HEK293 (cell line): Measurements from ENCODE around the gene ROCK1.

ENCODE experiments used
- CTCF ChIA-PET: fragments of 350-600 bp; formaldehyde crosslinking; extraction: SDS; loops from one replicate; lab custom pipeline; 2021; ENCODE audit warnings: antibody characterized with exemption; lab: Yijun Ruan, JAX
- POLR2A ChIA-PET: fragments of 300-600 bp; formaldehyde crosslinking; extraction: SDS; loops from one replicate; lab custom pipeline; 2020; ENCODE audit warnings: antibody characterized with exemption, inconsistent platforms; lab: Yijun Ruan, JAX
- H3K27ac ChIP-seq: fragments of 200-500 bp; sonication (Bioruptor generic); 2 replicates; pipeline ENCODE4 v1.5.1; 2014; ENCODE audit warnings: low read depth, low read length, control low read depth, inconsistent platforms; ENCODE audit errors: extremely low read depth
- H3K36me3 ChIP-seq, 2 experiments: fragments of 200-500 bp in 1 of 2; sonication (Bioruptor generic) in 1 of 2; 1 replicate in 1 of 2; 2 replicates in 1 of 2; pipeline ENCODE4 v1.5.1; 2014 to 2017; ENCODE audit warnings: inconsistent platforms in 2 of 2, low read length in 2 of 2; ENCODE audit not compliant: control insufficient read depth in 2 of 2, insufficient read depth in 1 of 2
- H3K4me1 ChIP-seq: fragments of 200-500 bp; sonication (Bioruptor generic); 2 replicates; pipeline ENCODE4 v1.5.1; 2014; ENCODE audit warnings: mild to moderate bottlenecking, low read length, inconsistent platforms; ENCODE audit not compliant: control insufficient read depth, insufficient read depth
- H3K4me3 ChIP-seq: 2 replicates; pipeline ENCODE4 v1.5.1; 2011; ENCODE audit warnings: low read depth, mild to moderate bottlenecking, control low read depth, low read length, moderate library complexity
- H3K9me3 ChIP-seq: fragments of 200-500 bp; sonication (Bioruptor generic); 2 replicates; pipeline ENCODE4 v1.5.1; 2014; ENCODE audit warnings: low read depth, low read length, inconsistent platforms; ENCODE audit not compliant: control insufficient read depth, insufficient read depth
- CTCF ChIP-seq: fragments of 450-650 bp; formaldehyde crosslinking; IDR thresholded peaks from 2 replicates; pipeline ENCODE4 v1.5.1; 2016; ENCODE audit warnings: missing biosample characterization, missing genetic modification characterization
- GFI1B ChIP-seq: fragments of 450-650 bp; formaldehyde crosslinking; IDR thresholded peaks from 2 replicates; pipeline ENCODE4 v1.5.1; 2016; ENCODE audit warnings: missing biosample characterization, missing genetic modification characterization
- GLI4 ChIP-seq: fragments of 450-650 bp; formaldehyde crosslinking; IDR thresholded peaks from 2 replicates; pipeline ENCODE4 v1.5.1; 2016; ENCODE audit warnings: missing biosample characterization, missing genetic modification characterization
- MYNN ChIP-seq: fragments of 450-650 bp; formaldehyde crosslinking; IDR thresholded peaks from 2 replicates; pipeline ENCODE4 v1.5.1; 2016; ENCODE audit warnings: missing biosample characterization, missing genetic modification characterization, borderline replicate concordance
- TRIM28 ChIP-seq: IDR thresholded peaks from 2 replicates; pipeline ENCODE4 v1.6.1; 2011; ENCODE audit warnings: low read length, control low read depth, borderline replicate concordance
- ZNF24 ChIP-seq: fragments of 450-650 bp; formaldehyde crosslinking; IDR thresholded peaks from 2 replicates; pipeline ENCODE4 v1.5.1; 2016; ENCODE audit warnings: missing biosample characterization, missing genetic modification characterization
- ZNF26 ChIP-seq: fragments of 450-650 bp; formaldehyde crosslinking; IDR thresholded peaks from 2 replicates; pipeline ENCODE4 v1.5.1; 2016; ENCODE audit warnings: missing biosample characterization, missing genetic modification characterization
- ZNF521 ChIP-seq: fragments of 450-650 bp; formaldehyde crosslinking; IDR thresholded peaks from 2 replicates; pipeline ENCODE4 v1.5.1; 2017; ENCODE audit warnings: missing biosample characterization, mild to moderate bottlenecking, missing genetic modification characterization
- ZNF639 ChIP-seq: fragments of 450-650 bp; formaldehyde crosslinking; IDR thresholded peaks from 2 replicates; pipeline ENCODE4 v1.5.1; 2016; ENCODE audit warnings: missing biosample characterization, missing genetic modification characterization
- ZNF654 ChIP-seq: fragments of 450-650 bp; formaldehyde crosslinking; IDR thresholded peaks from 2 replicates; pipeline ENCODE4 v1.5.1; 2016; ENCODE audit warnings: low read depth, missing biosample characterization, missing genetic modification characterization
- ZNF664 ChIP-seq: fragments of 450-650 bp; formaldehyde crosslinking; IDR thresholded peaks from 2 replicates; pipeline ENCODE4 v1.5.1; 2016; ENCODE audit warnings: missing biosample characterization, missing genetic modification characterization
- ZNF701 ChIP-seq: fragments of 450-650 bp; formaldehyde crosslinking; IDR thresholded peaks from 2 replicates; pipeline ENCODE4 v1.5.1; 2016; ENCODE audit warnings: missing biosample characterization, missing genetic modification characterization
- ZNF707 ChIP-seq: fragments of 450-650 bp; formaldehyde crosslinking; IDR thresholded peaks from 2 replicates; pipeline ENCODE4 v1.5.1; 2016; ENCODE audit warnings: missing biosample characterization, missing genetic modification characterization
- ZNF777 ChIP-seq: fragments of 450-650 bp; formaldehyde crosslinking; IDR thresholded peaks from 2 replicates; pipeline ENCODE4 v1.5.1; 2017; ENCODE audit warnings: missing biosample characterization, missing genetic modification characterization, borderline replicate concordance
- TF ChIP-seq, protein P1 (sequence below): fragments of 450-650 bp; formaldehyde crosslinking; IDR thresholded peaks from 2 replicates; pipeline ENCODE4 v1.5.1; 2016; ENCODE audit warnings: missing biosample characterization, missing genetic modification characterization
- TF ChIP-seq, protein P2 (sequence below): sonication (generic); formaldehyde crosslinking; IDR thresholded peaks from 2 replicates; pipeline ENCODE4 v1.8.1; 2022; ENCODE audit warnings: mild to moderate bottlenecking, moderate library complexity, missing genetic modification reagents

Gene ROCK1

GRCh38 chr18:21134895-21135294 lies 23.3 kb upstream of the ROCK1 start:
- H3K9me3 ChIP-seq = no peaks in the 10 kb centered on the region
- no peak overlapping the region for H3K27ac ChIP-seq
- CTCF ChIA-PET = no interaction called here
- no peaks in the 10 kb centered on the region for H3K4me1 ChIP-seq
- no peak overlapping the region for H3K4me3 ChIP-seq
- TF ChIP-seq, protein P1, sequence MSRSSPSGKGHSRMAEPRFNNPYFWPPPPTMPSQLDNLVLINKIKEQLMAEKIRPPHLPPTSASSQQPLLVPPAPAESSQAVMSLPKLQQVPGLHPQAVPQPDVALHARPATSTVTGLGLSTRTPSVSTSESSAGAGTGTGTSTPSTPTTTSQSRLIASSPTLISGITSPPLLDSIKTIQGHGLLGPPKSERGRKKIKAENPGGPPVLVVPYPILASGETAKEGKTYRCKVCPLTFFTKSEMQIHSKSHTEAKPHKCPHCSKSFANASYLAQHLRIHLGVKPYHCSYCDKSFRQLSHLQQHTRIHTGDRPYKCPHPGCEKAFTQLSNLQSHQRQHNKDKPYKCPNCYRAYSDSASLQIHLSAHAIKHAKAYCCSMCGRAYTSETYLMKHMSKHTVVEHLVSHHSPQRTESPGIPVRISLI = no peak
- TF ChIP-seq GFI1B (tag by site-specific recombination) (no peak), ZNF521 (tag by site-specific recombination) (no peak), ZNF654 (tag by site-specific recombination) (peak; percentile 39), CTCF (tag by site-specific recombination) (0 out of 2 replicates have a peak, but pooled peaks have one; percentile 28)
- H3K36me3 ChIP-seq = no peaks in the 10 kb centered on the region
- POLR2A ChIA-PET = no interaction called here

DNA sequence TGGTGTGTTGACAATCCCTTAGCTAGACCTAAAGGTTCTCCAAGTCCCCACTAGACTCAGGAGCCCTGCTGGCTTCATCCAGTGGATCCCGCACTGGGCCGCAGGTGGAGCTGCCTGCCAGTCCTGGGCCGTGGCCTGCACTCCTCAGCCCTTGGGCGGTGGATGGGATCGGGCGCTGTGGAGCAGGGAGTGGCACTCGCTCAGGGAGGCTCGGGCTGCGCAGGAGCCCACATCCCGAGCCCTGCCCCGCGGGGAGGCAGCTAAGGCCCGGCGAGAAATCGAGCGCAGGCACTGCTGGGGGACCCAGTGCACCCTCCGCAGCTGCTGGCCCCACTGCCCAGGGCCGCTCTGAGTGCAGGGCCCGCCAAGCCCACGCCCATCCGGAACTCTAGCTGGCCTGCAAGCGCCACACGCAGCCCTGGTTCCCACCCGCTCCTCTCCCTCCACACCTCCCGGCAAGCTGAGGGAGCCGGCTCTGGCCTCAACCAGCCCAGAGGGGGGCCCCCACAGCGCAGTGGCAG lies 20.8 kb upstream of the ROCK1 start:
- no peaks in the 10 kb centered on the region for H3K36me3 ChIP-seq
- H3K27ac ChIP-seq = no peak overlapping the region
- ChIA-PET CTCF (no interaction called here), POLR2A (interaction anchor here (0.6 to 0.9 kb wide), 2 partner anchors 21 to 64 kb away, joined by 3 to 5 read pairs; partner anchors contain the start of gene ROCK1)
- no peaks in the 10 kb centered on the region for H3K9me3 ChIP-seq
- TF ChIP-seq ZNF701 (tag by site-specific recombination) (no peak), ZNF26 (tag by site-specific recombination) (no peak), ZNF639 (tag by site-specific recombination) (no peak), MYNN (tag by site-specific recombination) (no peak), ZNF664 (tag by site-specific recombination) (no peak), ZNF24 (tag by site-specific recombination) (no peak), TRIM28 (no peak), ZNF777 (no peak), ZNF707 (tag by site-specific recombination) (no peak), GLI4 (tag by site-specific recombination) (no peak)
- TF ChIP-seq, protein P2, sequence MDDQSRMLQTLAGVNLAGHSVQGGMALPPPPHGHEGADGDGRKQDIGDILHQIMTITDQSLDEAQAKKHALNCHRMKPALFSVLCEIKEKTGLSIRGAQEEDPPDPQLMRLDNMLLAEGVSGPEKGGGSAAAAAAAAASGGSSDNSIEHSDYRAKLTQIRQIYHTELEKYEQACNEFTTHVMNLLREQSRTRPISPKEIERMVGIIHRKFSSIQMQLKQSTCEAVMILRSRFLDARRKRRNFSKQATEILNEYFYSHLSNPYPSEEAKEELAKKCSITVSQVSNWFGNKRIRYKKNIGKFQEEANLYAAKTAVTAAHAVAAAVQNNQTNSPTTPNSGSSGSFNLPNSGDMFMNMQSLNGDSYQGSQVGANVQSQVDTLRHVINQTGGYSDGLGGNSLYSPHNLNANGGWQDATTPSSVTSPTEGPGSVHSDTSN (CRISPR knock-in tag) = no peak
- H3K4me1 ChIP-seq = no peaks in the 10 kb centered on the region
- no peak overlapping the region for H3K4me3 ChIP-seq
